Keratinocyte (primary cell): ENCODE measurements around the gene CIZ1.

Experiments used
- CTCF ChIP-seq, 3 experiments: IDR thresholded peaks in 1 of 3; conservative IDR thresholded peaks in 1 of 3; optimal IDR thresholded peaks in 1 of 3; 2 replicates in 2 of 3; 3 replicates in 1 of 3; pipeline versions ENCODE3 to v1.5.1; 2011; ENCODE audit warnings: low read length in 3 of 3, mild to moderate bottlenecking in 3 of 3, moderate library complexity in 2 of 3, control low read depth in 1 of 3, inconsistent platforms in 1 of 3; ENCODE audit not compliant: insufficient read depth in 2 of 3; ENCODE audit errors: extremely low read depth in 1 of 3
- EZH2 ChIP-seq: IDR thresholded peaks from one replicate; pipeline ENCODE4 v1.6.1; 2012; ENCODE audit warnings: inconsistent platforms, mild to moderate bottlenecking, low read length, moderate library complexity

GRCh38 chr9:128122809-128123175 lies 68.6 kb downstream of the CIZ1 start:
- TF ChIP-seq CTCF (optimal IDR thresholded peaks at IDR 0.05 in 1 of 3, IDR thresholded peaks at IDR 0.05 in 1 of 3, conservative IDR thresholded peaks at IDR 0.05 in 1 of 3; ENCODE audit: extremely low read depth in 1 of 3, insufficient read depth in 2 of 3, low read length in 3 of 3) (no peak), EZH2 (no peak)
